Activated CD4-positive, alpha-beta T cell treated with anti-CD3 and anti-CD28 coated beads, Interleukin-2, amount 10 ng/mL, durations not matched to agents 7 days and 5 days (primary cell): ENCODE results near the gene MTSS2. TPM values are rescaled to one million over a fixed set of nuclear protein-coding genes. Genes with fewer than 3 reads are reported as not detected.

Experiments used
- CTCF ChIA-PET: fragments of 350-600 bp; sonication (Branson Sonifier 250); formaldehyde crosslinking; loops from one replicate; lab custom pipeline; 2021; ENCODE audit warnings: antibody characterized with exemption; lab: Charles Lee
- POLR2A ChIA-PET: fragments of 350-600 bp; sonication (Branson Sonifier 250); formaldehyde crosslinking; loops from one replicate; lab custom pipeline; 2021; ENCODE audit warnings: antibody characterized with exemption; lab: Charles Lee
- DNase-seq: peaks from one replicate; pipeline ENCODE4 v3.0.0-alpha.2; 2020
- H3K27ac Mint-ChIP-seq: one replicate; pipeline ENCODE4 v1.8.0; 2021; ENCODE audit warnings: mild to moderate bottlenecking, moderate library complexity, mixed read lengths
- H3K27me3 Mint-ChIP-seq: one replicate; pipeline ENCODE4 v1.8.0; 2021; ENCODE audit warnings: mixed read lengths
- H3K36me3 Mint-ChIP-seq: one replicate; pipeline ENCODE4 v1.8.0; 2021; ENCODE audit warnings: low read depth, mixed read lengths
- H3K4me1 Mint-ChIP-seq: one replicate; pipeline ENCODE4 v1.8.0; 2021; ENCODE audit warnings: mixed read lengths
- H3K4me3 Mint-ChIP-seq: one replicate; pipeline ENCODE4 v1.8.0; 2021; ENCODE audit warnings: mild to moderate bottlenecking, moderate library complexity, mixed read lengths
- H3K9me3 Mint-ChIP-seq: one replicate; pipeline ENCODE4 v1.8.0; 2021; ENCODE audit warnings: mixed read lengths
- total RNA-seq, 2 experiments: library from RNA; stranded (reverse); gene quantifications; one replicate each; pipeline ENCODE4 v1.2.3, GENCODE V29; 2021

Gene MTSS2
- total RNA-seq, 2 experiments from 2014 or later = 7.1 to 9.2 TPM

GRCh38 chr16:70694088-70694867, 8.4 kb upstream of the MTSS2 start:
- H3K4me1 Mint-ChIP-seq = peaks cover 45% of the 10 kb centered on the region
- CTCF ChIA-PET = no interaction called here
- POLR2A ChIA-PET = no interaction called here

DNA sequence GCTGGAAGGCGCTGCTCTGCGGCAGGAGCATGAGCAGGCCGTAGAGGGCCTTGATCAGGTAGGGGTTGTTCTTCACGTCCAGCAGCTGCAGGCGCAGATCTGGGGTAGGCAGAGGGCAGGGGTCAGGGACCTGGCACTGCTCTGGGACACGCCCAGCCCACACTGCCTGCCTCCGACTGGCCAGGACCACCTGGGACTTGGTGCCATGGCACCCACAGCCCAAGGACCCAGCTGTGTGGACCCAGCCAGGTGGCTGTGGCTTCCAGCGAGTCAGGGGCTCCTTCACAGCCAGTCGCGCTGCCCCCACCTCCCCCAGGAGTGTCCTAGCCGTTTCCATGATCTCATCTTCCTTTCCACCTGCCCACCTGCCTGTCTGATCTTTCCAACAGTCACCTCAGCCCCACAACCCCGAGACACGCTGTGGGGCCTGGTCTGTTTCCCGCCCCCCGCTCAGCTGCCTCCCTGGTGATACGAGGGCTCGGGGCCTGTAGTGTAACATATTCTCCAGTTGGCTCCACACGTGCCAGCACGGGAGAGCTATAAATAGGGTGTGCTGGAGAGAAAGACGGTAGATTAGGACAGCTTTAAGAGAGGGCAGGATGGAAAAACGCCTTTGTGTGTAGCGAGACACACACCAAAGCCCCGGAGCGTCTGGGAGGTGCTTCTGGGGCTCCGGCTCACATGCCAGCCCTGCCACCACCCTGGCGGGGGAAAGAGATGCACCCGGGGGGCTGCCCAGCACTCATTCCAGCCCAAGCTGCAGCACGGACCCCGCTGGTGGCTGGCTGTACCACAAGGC, 7.2 kb upstream of the MTSS2 start:
- ChIA-PET CTCF (interaction anchor here (0.6 to 1.4 kb wide), 3 partner anchors 14 to 50 kb away, joined by 3 to 4 read pairs (median 4); no protein-coding TSS in a partner anchor), POLR2A (no interaction called here)
- peaks cover 47% of the 10 kb centered on the region for H3K4me1 Mint-ChIP-seq
- H3K27me3 Mint-ChIP-seq = no peaks in the 10 kb centered on the region
- no peak for DNase-seq
- H3K27ac Mint-ChIP-seq = no peak overlapping the region
- H3K4me3 Mint-ChIP-seq = no peak overlapping the region
- H3K9me3 Mint-ChIP-seq = no peaks in the 10 kb centered on the region
- H3K36me3 Mint-ChIP-seq = peaks cover 5% of the 10 kb centered on the region

More at GRCh38 chr16:70694088-70694867, 8.4 kb upstream of the MTSS2 start:
- DNase-seq = no peak
- Mint-ChIP-seq H3K9me3 (no peaks in the 10 kb centered on the region), H3K4me3 (no peak overlapping the region), H3K27me3 (no peaks in the 10 kb centered on the region), H3K27ac (peak overlapping the region; percentile 60), H3K36me3 (peaks cover 8% of the 10 kb centered on the region)

GRCh38 chr16:70692130-70692872, 6.4 kb upstream of the MTSS2 start:
- CTCF ChIA-PET = interaction anchor here (0.6 to 1.4 kb wide), 3 partner anchors 13 to 51 kb away, joined by 3 to 4 read pairs (median 4); no protein-coding TSS in a partner anchor
- Mint-ChIP-seq H3K9me3 (no peaks in the 10 kb centered on the region), H3K27ac (no peak overlapping the region), H3K27me3 (no peaks in the 10 kb centered on the region), H3K4me3 (no peak overlapping the region), H3K36me3 (peaks cover 5% of the 10 kb centered on the region), H3K4me1 (peaks cover 41% of the 10 kb centered on the region)
- DNase-seq = no peak
- POLR2A ChIA-PET = no interaction called here

GRCh38 chr16:70691223-70692129, 5.6 kb upstream of the MTSS2 start:
- peaks cover 2% of the 10 kb centered on the region for H3K27me3 Mint-ChIP-seq
- CTCF ChIA-PET = interaction anchor here (0.6 kb wide), 1 partner anchor 19 kb away, joined by 3 read pairs; no protein-coding TSS in a partner anchor
- H3K4me3 Mint-ChIP-seq = no peak overlapping the region
- DNase-seq = no peak
- no peak overlapping the region for H3K27ac Mint-ChIP-seq
- POLR2A ChIA-PET = no interaction called here
- peaks cover 35% of the 10 kb centered on the region for H3K4me1 Mint-ChIP-seq
- peaks cover 5% of the 10 kb centered on the region for H3K36me3 Mint-ChIP-seq
- H3K9me3 Mint-ChIP-seq = no peaks in the 10 kb centered on the region

DNA sequence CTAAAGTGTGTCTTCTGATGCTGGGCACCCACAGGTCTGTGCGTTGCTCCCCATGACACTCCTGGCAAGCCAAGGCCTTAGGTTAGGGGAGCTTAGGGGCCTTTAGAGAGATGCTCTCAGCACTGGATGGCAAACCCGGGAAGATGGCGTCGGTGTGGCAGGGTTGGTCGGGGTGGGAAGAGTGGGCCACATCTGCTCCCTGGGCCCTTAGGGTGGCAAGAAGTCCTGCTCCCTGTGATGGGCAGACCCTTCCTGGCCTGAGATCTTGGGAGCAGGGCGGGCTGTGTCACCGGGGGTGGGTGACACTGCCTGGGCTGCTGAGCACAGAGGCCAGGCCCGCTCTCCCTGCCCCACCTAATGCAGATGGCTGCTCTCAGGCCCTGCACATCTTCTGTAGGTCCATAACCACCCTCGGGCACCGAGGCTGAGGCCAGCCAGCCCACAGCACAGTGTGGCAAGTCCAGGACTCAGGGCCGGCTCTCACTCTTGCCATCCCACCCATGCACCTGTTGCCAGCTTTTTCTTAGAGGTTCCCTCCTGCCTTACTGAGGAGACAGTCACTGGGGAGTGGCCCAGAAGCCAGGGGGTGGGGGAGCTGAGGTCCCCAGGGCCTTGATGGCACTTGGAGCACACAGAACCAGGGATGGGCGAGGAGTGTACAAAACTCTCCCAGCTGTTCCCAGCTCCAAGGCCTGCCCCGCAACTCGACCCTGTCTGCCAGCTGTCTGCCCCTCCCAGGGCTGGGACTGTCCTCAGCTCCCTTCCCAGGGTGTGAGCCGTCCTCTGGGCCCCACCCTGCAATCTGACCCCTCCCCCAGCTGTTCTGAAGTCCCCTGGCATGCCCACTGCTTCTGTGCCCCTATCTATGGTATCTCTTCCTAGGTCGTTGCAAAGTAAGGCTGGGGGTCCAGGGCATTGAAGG, 4.4 kb upstream of the MTSS2 start:
- peaks cover 6% of the 10 kb centered on the region for H3K27me3 Mint-ChIP-seq
- H3K4me1 Mint-ChIP-seq = peaks cover 26% of the 10 kb centered on the region
- no peaks in the 10 kb centered on the region for H3K9me3 Mint-ChIP-seq
- peak overlapping the region; percentile 36 for H3K27ac Mint-ChIP-seq
- ChIA-PET CTCF (interaction anchor here (0.6 to 1.0 kb wide), 2 partner anchors 11 to 18 kb away, joined by 3 read pairs; no protein-coding TSS in a partner anchor), POLR2A (no interaction called here)
- DNase-seq = no peak
- H3K4me3 Mint-ChIP-seq = no peak overlapping the region
- peaks cover under 1% of the 10 kb centered on the region for H3K36me3 Mint-ChIP-seq

DNA sequence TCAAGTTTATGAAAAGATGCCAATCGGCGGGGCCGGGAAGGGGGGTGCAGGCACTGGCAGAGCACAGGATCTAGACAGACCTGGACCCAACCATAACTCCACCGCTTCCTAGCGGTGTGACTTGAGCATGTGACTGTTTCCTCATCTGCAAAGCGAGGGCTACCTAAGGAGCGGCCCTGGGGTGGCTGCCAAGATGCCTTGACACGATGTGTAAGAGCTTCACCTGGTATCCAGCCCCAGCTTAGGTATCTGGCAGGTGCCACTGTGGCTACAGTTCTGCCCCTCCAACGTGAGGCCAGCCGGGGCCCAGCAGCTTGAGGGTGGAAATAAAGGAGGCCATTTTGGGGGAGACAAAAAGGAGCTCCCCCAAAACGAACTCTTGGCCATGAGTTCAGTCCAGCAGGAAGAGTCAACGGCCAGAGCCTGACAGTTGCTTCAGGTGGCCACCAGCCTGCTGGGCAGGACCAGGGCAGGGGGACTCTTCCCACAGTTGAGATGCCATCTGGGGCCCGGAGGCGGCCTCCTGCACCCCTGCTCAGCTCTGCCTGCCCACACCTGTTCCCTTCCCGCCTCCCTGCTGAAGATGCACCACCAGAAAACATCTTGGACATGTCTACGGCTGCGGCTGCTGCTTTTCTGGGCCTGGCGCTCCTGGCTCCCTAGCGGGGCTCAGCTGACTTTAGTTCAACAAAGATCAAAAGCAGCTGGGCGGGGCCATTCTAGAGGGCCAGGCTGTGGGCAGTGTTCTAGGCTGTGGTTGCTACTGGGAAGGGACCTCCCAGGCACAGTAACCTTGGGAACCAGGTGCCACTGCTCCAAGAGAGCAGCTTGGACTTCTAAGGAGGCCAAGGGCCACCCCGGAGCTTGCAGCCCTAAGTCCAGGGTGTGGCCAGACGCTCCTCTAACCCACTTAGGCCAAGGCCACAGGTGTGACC, 3.4 kb upstream of the MTSS2 start:
- DNase-seq = no peak
- ChIA-PET POLR2A (no interaction called here), CTCF (interaction anchor here (0.9 kb wide), 1 partner anchor 57 kb away, joined by 3 read pairs; no protein-coding TSS in a partner anchor)
- no peak overlapping the region for H3K4me3 Mint-ChIP-seq
- no peak overlapping the region for H3K27ac Mint-ChIP-seq
- H3K4me1 Mint-ChIP-seq = peaks cover 23% of the 10 kb centered on the region
- H3K36me3 Mint-ChIP-seq = no peaks in the 10 kb centered on the region
- no peaks in the 10 kb centered on the region for H3K9me3 Mint-ChIP-seq
- peaks cover 11% of the 10 kb centered on the region for H3K27me3 Mint-ChIP-seq

DNA sequence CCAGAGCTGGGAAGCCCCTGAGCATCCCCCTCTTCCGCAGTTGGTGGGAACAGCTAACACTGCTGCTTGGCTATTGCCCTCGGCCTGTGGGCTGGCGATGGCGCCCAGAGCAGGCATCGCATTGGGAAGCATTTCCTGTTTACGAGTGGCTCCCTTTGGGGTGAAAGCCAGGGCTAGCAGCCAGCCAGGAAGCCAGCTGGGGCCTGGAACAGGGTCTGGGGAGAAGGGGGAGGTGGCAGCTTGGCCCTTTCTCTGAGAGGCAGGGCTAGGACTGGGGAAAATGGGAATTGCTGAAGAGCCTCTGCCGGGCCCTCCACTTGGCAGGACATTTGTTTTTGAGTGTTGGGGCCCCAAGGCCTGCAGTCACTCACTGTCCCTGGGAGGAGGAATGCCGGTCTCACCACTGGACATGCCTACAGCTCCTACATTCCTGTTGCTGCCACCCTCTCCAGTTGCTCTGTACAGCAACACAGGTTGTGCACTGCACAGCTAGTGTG, 2.4 kb upstream of the MTSS2 start:
- peaks cover 11% of the 10 kb centered on the region for H3K27me3 Mint-ChIP-seq
- H3K4me3 Mint-ChIP-seq = no peak overlapping the region
- POLR2A ChIA-PET = no interaction called here
- CTCF ChIA-PET = interaction anchor here (1.0 to 1.9 kb wide), 4 partner anchors 10 to 282 kb away, joined by 3 to 9 read pairs (median 6); no protein-coding TSS in a partner anchor
- no peaks in the 10 kb centered on the region for H3K9me3 Mint-ChIP-seq
- H3K4me1 Mint-ChIP-seq = peaks cover 23% of the 10 kb centered on the region
- no peak overlapping the region for H3K27ac Mint-ChIP-seq
- no peak for DNase-seq
- H3K36me3 Mint-ChIP-seq = no peaks in the 10 kb centered on the region

GRCh38 chr16:70687671-70688245, 1.9 kb upstream of the MTSS2 start:
- Mint-ChIP-seq H3K4me3 (no peak overlapping the region), H3K4me1 (peaks cover 21% of the 10 kb centered on the region), H3K27ac (no peak overlapping the region), H3K27me3 (peaks cover 11% of the 10 kb centered on the region), H3K36me3 (no peaks in the 10 kb centered on the region), H3K9me3 (no peaks in the 10 kb centered on the region)
- no peak for DNase-seq
- POLR2A ChIA-PET = no interaction called here
- CTCF ChIA-PET = interaction anchor here (1.0 to 1.9 kb wide), 4 partner anchors 11 to 281 kb away, joined by 3 to 9 read pairs (median 6); no protein-coding TSS in a partner anchor

GRCh38 chr16:70687102-70687511, 1.3 kb upstream of the MTSS2 start:
- no peaks in the 10 kb centered on the region for H3K9me3 Mint-ChIP-seq
- CTCF ChIA-PET = interaction anchor here (1.0 to 1.9 kb wide), 3 partner anchors 12 to 281 kb away, joined by 3 to 9 read pairs (median 6); no protein-coding TSS in a partner anchor
- H3K36me3 Mint-ChIP-seq = no peaks in the 10 kb centered on the region
- H3K4me1 Mint-ChIP-seq = peaks cover 21% of the 10 kb centered on the region
- POLR2A ChIA-PET = no interaction called here
- no peak overlapping the region for H3K27ac Mint-ChIP-seq
- DNase-seq = no peak
- peak overlapping the region; percentile 22 for H3K4me3 Mint-ChIP-seq
- H3K27me3 Mint-ChIP-seq = peaks cover 13% of the 10 kb centered on the region
